RWPE2 (cell line): ENCODE measurements around the gene CDK5RAP3.
"Not testable (repeated sequence)": the region's sequence is repeated elsewhere in the genome, so short reads cannot be mapped to it uniquely, and the experiment has no call there.

Experiments
- ATAC-seq: fragments of 200-7000 bp; cut with Tn5 transposase; 3 replicates; pipeline ENCODE4 v1.9.1; 2021; ENCODE audit warnings: low read depth
- DNase-seq: peaks from one replicate; pipeline ENCODE4 v3.0.0-alpha.2; 2020; ENCODE audit warnings: low spot score
- H3K27ac ChIP-seq: fragments of 450-650 bp; 2 replicates; pipeline ENCODE4 v1.5.1; 2017; ENCODE audit warnings: mild to moderate bottlenecking; ENCODE audit not compliant: poor library complexity, severe bottlenecking
- H3K27me3 ChIP-seq: fragments of 250-450 bp; sonication (Bioruptor Pico); 2 replicates; pipeline ENCODE4 v1.5.1; 2021; ENCODE audit warnings: mild to moderate bottlenecking, moderate library complexity; ENCODE audit not compliant: insufficient read depth, poor library complexity, severe bottlenecking
- H3K36me3 ChIP-seq: fragments of 250-450 bp; sonication (Bioruptor Pico); 2 replicates; pipeline ENCODE4 v1.5.1; 2020; ENCODE audit warnings: low read depth, mild to moderate bottlenecking, moderate library complexity
- H3K4me1 ChIP-seq: fragments of 250-450 bp; sonication (Bioruptor Pico); 2 replicates; pipeline ENCODE4 v1.5.1; 2021; ENCODE audit warnings: mild to moderate bottlenecking, moderate library complexity; ENCODE audit not compliant: insufficient read depth, poor library complexity, severe bottlenecking
- H3K4me3 ChIP-seq: fragments of 250-450 bp; sonication (Bioruptor Pico); 2 replicates; pipeline ENCODE4 v1.5.1; 2021; ENCODE audit warnings: mild to moderate bottlenecking, moderate library complexity; ENCODE audit not compliant: severe bottlenecking
- H3K9me3 ChIP-seq: fragments of 250-450 bp; sonication (Bioruptor Pico); 2 replicates; pipeline ENCODE4 v1.5.1; 2021; ENCODE audit warnings: mild to moderate bottlenecking, moderate library complexity; ENCODE audit not compliant: severe bottlenecking
- TF ChIP-seq, protein P1 (sequence below): fragments of 450-650 bp; IDR thresholded peaks from one replicate; pipeline ENCODE4 v1.5.1; 2017; ENCODE audit warnings: mild to moderate bottlenecking, moderate library complexity; ENCODE audit not compliant: poor library complexity, severe bottlenecking

Gene CDK5RAP3

DNA sequence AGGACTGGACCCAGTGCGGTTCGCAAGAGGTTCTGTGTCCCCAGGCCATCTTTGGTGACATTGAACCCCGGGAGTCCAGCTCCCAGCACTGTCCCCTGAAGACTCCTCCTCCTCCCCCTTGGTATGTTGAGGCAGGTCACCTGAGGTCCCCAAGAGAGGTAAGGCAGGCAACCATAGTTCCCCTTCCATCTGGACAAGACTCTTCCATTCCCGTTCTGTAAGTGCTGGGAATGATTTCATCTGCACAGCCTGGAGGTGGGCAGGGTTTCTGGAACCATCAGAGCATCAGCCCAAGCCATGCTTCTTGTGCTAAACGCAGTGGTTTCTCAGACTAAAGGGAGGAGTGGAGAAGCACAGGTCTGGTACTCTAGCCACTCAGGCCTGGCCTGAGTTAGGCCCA is 41.7 kb downstream of the CDK5RAP3 start:
- Histone ChIP-seq H3K27me3 (no peaks in the 10 kb centered on the region), H3K27ac (no peak overlapping the region), H3K4me1 (no peaks in the 10 kb centered on the region), H3K36me3 (no peaks in the 10 kb centered on the region), H3K4me3 (no peak overlapping the region), H3K9me3 (no peaks in the 10 kb centered on the region)
- DNase-seq: no peak
- no peak for ATAC-seq
- TF ChIP-seq, protein P1, sequence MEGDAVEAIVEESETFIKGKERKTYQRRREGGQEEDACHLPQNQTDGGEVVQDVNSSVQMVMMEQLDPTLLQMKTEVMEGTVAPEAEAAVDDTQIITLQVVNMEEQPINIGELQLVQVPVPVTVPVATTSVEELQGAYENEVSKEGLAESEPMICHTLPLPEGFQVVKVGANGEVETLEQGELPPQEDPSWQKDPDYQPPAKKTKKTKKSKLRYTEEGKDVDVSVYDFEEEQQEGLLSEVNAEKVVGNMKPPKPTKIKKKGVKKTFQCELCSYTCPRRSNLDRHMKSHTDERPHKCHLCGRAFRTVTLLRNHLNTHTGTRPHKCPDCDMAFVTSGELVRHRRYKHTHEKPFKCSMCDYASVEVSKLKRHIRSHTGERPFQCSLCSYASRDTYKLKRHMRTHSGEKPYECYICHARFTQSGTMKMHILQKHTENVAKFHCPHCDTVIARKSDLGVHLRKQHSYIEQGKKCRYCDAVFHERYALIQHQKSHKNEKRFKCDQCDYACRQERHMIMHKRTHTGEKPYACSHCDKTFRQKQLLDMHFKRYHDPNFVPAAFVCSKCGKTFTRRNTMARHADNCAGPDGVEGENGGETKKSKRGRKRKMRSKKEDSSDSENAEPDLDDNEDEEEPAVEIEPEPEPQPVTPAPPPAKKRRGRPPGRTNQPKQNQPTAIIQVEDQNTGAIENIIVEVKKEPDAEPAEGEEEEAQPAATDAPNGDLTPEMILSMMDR: no peak

DNA sequence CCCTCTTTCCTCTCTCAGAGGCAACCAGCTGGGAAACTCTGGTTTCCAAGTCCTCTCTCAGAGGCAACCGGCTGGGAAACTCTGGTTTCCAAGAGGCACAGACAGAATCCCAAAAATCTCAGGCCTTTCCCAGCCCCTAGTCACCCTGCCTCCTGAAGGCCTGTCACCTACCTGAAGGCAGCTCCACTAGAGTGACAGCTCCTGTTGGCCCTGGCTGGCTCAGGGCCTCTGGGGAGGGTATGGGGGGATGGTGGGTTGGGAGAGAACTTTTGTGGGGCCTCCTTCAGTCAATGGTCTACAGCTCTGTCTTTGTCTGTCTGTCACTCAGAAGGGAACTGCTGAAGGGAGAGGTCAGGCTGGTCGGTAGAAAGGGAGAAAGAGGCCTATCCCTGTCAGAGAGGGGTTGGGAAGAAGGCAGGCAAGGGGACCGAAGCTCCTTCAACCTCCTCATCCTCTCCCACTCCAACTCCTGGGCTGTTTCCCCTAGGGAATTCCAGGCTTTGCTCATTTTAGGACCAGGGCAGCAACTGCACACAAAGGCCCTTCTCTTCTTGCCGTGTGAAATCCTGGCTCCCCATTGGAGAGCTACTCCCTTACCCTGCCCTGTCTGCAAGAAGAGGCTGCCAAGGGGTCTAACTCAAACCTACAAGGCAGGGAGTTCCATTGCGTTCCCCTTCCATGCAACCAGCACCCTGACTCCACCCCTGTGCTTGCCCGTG is 43.1 kb downstream of the CDK5RAP3 start:
- Histone ChIP-seq H3K9me3 (no peaks in the 10 kb centered on the region), H3K27me3 (no peaks in the 10 kb centered on the region), H3K36me3 (no peaks in the 10 kb centered on the region), H3K27ac (no peak overlapping the region), H3K4me1 (no peaks in the 10 kb centered on the region), H3K4me3 (no peak overlapping the region)
- ATAC-seq (no peak), DNase-seq (no peak)
- TF ChIP-seq, protein P1: no peak

DNA sequence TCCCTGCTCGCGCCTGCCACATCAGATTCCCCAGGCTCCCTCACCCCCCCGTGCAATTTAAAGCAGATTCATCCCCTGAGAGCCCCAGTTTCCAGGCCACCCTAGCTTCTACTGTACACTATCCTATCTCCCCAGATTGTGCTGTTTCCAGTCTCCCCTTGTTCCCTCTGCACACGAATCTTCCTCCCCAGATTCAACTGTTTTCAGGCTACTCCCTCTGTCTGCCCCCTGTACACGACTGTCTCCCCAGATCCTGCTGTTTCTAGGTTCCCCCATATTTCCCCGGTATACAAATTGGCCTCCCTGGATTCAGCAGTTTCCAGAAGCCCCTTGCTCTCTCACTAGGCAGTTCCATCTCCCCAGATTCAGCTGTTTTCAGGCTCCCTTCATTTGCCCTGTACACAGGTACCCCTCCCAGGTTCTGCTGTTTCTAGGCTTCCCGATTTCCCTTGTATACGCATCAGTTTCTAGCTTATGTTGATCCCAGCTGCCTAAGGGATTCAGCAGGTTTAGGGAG is 43.7 kb downstream of the CDK5RAP3 start:
- Histone ChIP-seq H3K27ac (no peak overlapping the region), H3K4me1 (no peaks in the 10 kb centered on the region), H3K36me3 (no peaks in the 10 kb centered on the region), H3K9me3 (no peaks in the 10 kb centered on the region), H3K4me3 (no peak overlapping the region), H3K27me3 (no peaks in the 10 kb centered on the region)
- ATAC-seq (no peak), DNase-seq (no peak)
- TF ChIP-seq, protein P1: no peak

DNA sequence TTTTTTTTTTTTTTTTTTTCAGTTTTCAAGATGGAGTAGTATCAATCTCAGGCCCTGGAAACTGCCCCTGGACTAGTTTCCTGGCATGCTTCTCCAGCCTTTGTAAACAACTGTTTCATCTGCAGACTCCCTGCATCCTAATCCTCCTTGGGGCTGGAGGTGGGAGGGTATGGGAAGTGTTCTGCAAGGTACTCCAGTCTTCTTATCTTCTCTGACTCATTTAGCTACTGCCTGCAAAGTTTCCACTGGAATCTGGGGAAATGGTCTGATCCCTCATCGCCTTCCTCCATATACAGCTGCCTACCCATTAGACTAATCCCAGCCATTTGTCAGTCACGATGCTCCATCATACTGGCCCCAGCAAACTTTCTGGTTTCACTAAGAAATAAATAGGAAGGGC is 45.2 kb downstream of the CDK5RAP3 start:
- H3K27ac ChIP-seq: no peak overlapping the region
- TF ChIP-seq, protein P1: no peak
- H3K4me3 ChIP-seq: no peak overlapping the region
- H3K27me3 ChIP-seq: no peaks in the 10 kb centered on the region
- H3K4me1 ChIP-seq: no peaks in the 10 kb centered on the region
- H3K36me3 ChIP-seq: no peaks in the 10 kb centered on the region
- ATAC-seq: 0 out of 3 replicates have a peak, but pooled peaks have one; percentile 13
- DNase-seq: no peak
- no peaks in the 10 kb centered on the region for H3K9me3 ChIP-seq

DNA sequence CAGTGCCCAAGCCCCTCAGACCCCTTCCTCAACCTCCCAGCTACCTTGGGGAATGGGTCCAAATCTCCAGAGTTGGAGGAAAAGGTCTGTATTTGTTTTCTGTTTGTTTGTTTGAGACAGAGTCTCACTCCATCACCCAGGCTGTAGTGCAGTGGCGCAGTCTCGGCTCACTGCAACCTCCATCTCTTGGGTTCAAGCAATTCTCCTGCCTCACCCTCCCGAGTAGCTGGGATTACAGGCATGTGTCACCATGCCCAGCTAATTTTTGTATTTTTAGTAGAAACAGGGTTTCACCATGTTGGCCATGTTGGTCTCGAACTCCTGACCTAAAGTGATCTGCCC is 46.9 kb downstream of the CDK5RAP3 start:
- H3K27ac ChIP-seq, H3K9me3 ChIP-seq, H3K4me3 ChIP-seq, H3K4me1 ChIP-seq, H3K36me3 ChIP-seq, H3K27me3 ChIP-seq, ATAC-seq, DNase-seq: not testable (repeated sequence)
